GM20431 (cell line): Measurements from ENCODE around the gene KHDC4.

Experiments used
- in situ Hi-C: fragments of 300-500 bp; cut with MseI, MboI; formaldehyde crosslinking; loops from one replicate; pipeline ENCODE4 v1.15.0; 2020; ENCODE audit warnings: low sequenced_read_pairs; ENCODE audit not compliant: unreplicated experiment

Gene KHDC4

DNA sequence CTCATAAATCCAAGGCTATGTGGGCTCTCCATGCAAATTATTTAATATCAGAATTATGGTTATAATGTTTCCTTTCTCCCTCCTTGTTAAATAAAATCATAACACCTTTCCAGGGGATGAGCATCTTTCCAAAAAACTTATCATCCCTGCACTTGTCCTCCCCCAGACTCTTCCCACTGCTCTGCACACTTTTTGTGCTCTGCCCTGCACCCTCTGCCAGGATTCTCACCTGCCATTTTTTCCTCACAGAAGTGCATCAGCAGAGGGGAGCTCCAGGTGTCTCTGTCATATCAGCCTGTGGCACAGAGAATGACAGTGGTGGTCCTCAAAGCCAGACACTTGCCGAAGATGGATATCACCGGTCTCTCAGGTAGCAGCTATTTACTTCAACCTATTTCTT is 54.0 kb downstream of the KHDC4 start:
- in situ Hi-C loops: no loop called here

DNA sequence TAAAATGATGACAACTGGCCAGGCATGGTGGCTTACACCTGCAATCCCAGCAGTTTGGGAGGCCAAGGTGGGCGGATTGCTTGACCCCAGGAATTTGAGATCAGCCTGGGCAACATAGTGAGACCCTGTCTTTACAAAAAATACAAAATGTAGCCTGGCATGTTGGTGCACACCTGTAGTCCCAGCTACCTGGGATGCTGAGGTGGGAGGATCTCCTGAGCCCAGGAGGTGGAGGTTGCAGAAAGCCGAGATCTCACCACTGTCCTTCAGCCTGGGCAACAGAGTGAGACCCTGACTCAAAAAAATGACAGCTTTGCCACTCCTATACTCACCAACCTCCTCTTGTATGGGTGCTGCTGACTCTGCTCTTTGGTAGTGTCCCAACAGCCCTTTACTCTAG is 56.3 kb downstream of the KHDC4 start:
- in situ Hi-C loops: no loop called here

DNA sequence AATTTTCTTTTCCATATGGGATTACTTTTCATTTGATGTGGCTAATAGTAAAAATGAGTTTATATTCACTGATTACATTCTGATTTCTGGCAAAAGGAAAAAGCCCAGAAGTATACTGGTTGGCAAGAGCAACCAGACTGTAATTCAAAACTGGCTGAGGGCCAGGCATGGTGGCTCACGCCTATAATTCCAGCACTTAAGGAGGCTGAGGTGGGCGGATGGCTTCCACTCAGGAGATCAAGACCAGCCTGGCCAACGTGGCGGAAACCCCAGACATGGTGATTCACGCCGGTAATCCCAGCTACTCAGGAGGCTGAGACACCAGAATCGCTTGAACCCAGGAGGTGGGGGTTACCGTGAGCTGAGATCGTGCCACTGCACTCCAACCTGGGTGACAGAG is 60.4 kb downstream of the KHDC4 start:
- in situ Hi-C loops: no loop called here

DNA sequence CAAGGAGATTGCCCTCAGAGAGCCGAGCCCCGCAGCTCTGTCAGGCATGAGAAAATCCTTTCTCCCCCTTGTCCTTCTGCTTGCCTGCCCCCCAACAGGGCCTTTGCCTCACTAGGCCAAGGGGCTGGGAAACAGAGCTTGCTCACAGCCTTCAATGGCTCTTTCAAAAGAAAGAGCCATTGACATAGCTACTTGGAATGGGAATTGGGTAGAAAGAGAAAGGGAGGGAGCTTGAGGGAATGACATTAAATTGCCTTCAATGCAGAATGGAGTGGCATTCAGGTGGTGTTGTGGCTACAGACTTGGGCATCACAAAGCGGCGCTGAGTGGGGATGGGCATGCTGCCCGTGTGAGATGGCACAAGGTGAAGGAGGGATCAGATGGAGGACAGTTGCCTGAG is 61.7 kb downstream of the KHDC4 start:
- in situ Hi-C loops: no loop called here

DNA sequence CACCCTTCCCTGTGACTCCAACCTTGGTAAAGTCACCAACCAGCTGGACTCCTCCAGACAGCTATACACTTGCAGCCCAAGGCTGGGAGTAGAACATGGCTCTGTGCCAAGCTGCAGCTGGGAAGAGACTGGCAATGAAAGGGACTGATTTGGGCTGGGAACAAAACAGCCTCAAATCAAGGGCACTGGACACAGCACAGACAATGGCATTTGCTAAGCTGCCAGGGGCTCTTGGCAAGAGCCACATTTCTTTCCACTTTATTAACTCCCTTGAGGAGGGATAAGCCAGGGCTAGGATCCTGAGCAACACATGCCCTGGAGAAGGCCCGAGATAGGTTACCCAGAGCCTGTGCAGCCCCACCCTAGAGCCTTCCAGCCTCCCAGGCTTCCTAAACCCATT is 62.8 kb downstream of the KHDC4 start:
- in situ Hi-C loops: no loop called here

DNA sequence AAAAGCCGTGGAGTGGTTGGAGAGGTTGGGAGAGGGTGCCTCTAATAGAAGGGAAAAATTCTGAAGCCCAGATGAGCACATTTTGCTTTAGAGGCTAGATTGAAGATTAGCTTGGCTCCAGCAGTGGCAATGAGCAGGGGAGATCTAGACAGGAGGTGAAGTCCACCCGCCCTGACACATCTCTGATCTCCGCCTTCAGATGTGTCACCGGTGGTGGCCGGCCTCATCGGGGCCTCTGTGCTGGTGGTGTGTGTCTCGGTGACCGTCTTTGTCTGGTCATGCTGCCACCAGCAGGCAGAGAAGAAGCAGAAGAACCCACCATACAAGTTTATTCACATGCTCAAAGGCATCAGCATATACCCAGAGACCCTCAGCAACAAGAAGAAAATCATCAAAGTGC is 66.4 kb downstream of the KHDC4 start:
- in situ Hi-C loops: no loop called here

DNA sequence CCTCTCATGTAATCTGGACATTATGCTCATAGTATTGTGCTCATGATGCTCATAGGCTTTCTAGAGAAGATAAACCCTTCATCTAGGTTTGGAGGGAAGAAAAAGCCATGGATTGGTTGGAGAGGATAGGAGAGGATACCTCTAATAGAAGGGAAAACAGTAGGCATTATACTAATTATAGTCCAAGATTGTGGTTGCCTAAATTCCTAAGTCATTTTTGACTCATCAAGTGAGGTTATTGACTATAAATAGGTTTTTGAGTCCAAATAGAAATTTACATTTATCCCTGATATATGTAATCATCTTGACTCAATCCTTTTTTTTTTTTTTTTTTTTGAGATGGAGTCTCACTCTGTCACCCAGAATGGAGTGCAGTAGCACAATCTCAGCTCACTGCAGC is 69.8 kb downstream of the KHDC4 start:
- in situ Hi-C loops: no loop called here
